PC-9 (cell line): Measurements from ENCODE around the gene UNC13D.

Experiments
- CTCF ChIP-seq: fragments of 200-600 bp; sonication (generic); conservative IDR thresholded peaks from 2 replicates; pipeline ENCODE4 v1.6.1; 2017; ENCODE audit warnings: mixed run types, antibody characterized with exemption, mild to moderate bottlenecking, moderate library complexity
- EZH2 ChIP-seq: fragments of 200-600 bp; sonication (generic); IDR thresholded peaks from 2 replicates; pipeline ENCODE4 v1.8.0; 2017; ENCODE audit warnings: antibody characterized with exemption, low read depth

DNA sequence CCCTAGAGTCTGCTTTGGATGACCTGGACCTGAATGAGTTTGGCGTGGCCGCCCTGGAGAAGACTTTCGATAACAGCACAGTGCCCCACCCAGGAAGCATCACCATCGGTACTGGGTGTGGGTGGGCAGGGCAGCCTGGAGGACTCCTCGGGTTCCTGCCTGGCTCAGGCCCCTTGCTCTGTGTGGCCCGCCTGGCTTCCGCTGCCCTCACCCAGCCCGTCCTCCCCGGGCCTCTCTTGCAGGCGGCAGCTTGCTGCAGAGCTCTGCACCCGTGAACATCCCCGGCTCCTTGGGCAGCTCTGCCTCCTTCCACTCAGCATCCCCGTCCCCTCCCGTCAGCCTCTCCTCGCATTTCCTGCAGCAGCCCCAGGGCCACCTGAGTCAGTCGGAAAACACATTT is 24.5 kb downstream of the UNC13D start:
- TF ChIP-seq CTCF (no peak), EZH2 (no peak)
